ENCODE data around the gene C2. TPM values are rescaled to one million over a fixed set of nuclear protein-coding genes. Genes with fewer than 3 reads are reported as not detected.

The C2 gene
- total RNA-seq, 1 donor from 2014 or later: 282 TPM

DNA sequence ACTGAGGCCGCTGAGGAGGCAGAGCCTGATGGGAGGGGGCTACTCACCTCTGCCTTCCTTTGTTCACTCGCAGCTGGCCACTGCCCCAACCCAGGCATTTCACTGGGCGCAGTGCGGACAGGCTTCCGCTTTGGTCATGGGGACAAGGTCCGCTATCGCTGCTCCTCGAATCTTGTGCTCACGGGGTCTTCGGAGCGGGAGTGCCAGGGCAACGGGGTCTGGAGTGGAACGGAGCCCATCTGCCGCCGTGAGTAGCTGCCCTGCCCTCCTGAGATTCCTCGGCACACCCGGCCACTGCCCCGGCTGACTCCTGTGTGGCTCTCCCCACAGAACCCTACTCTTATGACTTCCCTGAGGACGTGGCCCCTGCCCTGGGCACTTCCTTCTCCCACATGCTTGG lies 6.0 kb downstream of the C2 start:
- peaks cover 7% of the 10 kb centered on the region for H3K4me1 ChIP-seq
- no peak for DNase-seq
- TF ChIP-seq CTCF (IDR thresholded peaks at IDR 0.05): no peak
- no peak overlapping the region for H3K4me3 ChIP-seq
- intact Hi-C loops (cut with DNase I): no loop called here
- H3K36me3 ChIP-seq: no peaks in the 10 kb centered on the region
- H3K27me3 ChIP-seq: no peaks in the 10 kb centered on the region
- peak; percentile 28 for ATAC-seq
- H3K9me3 ChIP-seq: no peaks in the 10 kb centered on the region
- no peak overlapping the region for H3K27ac ChIP-seq

DNA sequence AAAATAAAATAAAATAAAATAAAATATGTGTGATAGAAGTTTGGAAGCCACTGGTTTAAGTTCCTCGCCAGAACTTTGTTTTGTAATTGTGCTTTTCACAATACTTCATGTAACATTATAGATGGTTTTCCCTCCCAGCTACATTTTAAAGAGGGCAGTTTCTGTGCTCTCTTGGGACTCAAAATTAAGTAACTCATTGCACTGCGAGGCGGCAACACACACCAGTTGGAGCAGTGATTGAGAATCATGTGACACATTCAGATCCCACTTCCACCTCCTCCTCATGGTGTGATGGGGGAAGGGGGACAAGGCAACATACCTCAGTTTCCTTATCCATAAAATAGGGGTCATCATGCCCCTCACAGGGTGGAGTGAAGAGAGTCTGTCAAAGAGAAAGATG lies 7.5 kb downstream of the C2 start:
- Histone ChIP-seq H3K27ac (no peak overlapping the region), H3K9me3 (no peaks in the 10 kb centered on the region), H3K4me1 (no peaks in the 10 kb centered on the region), H3K36me3 (peaks cover 5% of the 10 kb centered on the region), H3K27me3 (no peaks in the 10 kb centered on the region), H3K4me3 (no peak overlapping the region)
- no peak for TF ChIP-seq CTCF (IDR thresholded peaks at IDR 0.05)
- intact Hi-C loops (cut with DNase I): no loop called here
- DNase-seq: no peak
- ATAC-seq: no peak

DNA sequence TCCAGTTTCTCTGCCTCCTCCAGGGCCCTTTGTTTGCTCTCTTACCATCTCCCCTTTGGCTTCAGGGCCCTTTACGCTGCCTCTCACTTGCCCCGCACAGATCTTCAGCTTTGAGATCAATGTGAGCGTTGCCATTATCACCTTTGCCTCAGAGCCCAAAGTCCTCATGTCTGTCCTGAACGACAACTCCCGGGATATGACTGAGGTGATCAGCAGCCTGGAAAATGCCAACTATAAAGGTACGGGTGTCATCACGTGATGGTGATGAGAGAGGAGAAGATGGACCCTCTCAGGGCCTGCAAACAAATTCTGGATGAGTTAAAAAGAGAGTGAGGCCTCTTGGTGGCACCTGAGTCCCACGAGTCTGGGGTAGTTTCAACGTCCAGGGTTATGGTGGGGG lies 8.3 kb downstream of the C2 start:
- Histone ChIP-seq H3K27ac (no peak overlapping the region), H3K4me3 (no peak overlapping the region), H3K4me1 (no peaks in the 10 kb centered on the region), H3K9me3 (no peaks in the 10 kb centered on the region), H3K27me3 (no peaks in the 10 kb centered on the region), H3K36me3 (peaks cover 12% of the 10 kb centered on the region)
- no peak for TF ChIP-seq CTCF (IDR thresholded peaks at IDR 0.05)
- DNase-seq: no peak
- intact Hi-C loops (cut with DNase I): no loop called here
- ATAC-seq: no peak

DNA sequence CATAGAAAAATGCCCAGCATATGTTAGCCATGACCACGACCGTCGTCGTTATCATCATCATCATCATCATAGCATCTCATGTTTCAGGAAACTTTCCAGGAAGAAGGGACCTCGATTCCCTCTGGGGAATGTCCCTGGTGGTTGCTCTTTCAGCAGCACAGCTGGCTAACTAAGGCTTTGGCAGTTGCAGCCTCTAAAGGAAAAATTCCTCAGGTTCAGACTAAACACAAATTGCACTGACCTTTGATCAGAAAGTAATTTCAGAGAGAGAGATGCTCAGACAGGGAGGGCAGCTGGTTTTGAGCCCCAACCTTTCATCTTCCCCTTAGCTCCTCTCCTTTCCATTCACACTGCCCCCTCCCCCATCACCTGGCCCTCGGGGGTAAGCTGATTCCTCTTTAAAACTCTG lies 12.7 kb downstream of the C2 start:
- ATAC-seq (no peak), DNase-seq (no peak)
- peaks cover 5% of the 10 kb centered on the region for H3K4me1 ChIP-seq
- peaks cover 19% of the 10 kb centered on the region for H3K36me3 ChIP-seq
- H3K27me3 ChIP-seq: no peaks in the 10 kb centered on the region
- no peak overlapping the region for H3K4me3 ChIP-seq
- no peak overlapping the region for H3K27ac ChIP-seq
- intact Hi-C loops (cut with DNase I): no loop called here
- no peak for TF ChIP-seq CTCF (IDR thresholded peaks at IDR 0.05)
- no peaks in the 10 kb centered on the region for H3K9me3 ChIP-seq

DNA sequence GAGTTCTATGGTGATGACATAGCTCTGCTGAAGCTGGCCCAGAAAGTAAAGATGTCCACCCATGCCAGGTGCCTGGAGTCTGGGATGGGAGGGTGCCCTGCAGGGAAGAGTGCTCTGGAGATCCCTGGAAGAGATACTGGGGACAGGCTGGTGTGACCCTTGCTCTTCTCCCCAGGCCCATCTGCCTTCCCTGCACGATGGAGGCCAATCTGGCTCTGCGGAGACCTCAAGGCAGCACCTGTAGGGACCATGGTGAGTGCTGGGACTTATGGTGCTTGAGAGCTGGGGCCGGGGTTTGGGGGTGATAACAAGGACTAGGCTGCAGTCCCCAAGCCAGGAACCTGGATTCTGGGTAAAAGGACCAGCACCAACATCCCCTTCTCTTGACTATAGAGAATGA lies 16.2 kb downstream of the C2 start:
- TF ChIP-seq CTCF (IDR thresholded peaks at IDR 0.05): no peak
- intact Hi-C loops (cut with DNase I): no loop called here
- H3K4me3 ChIP-seq: no peak overlapping the region

GRCh38 chr6:31945154-31945506 lies 17.6 kb downstream of the C2 start:
- Histone ChIP-seq H3K9me3 (no peaks in the 10 kb centered on the region), H3K4me1 (peaks cover 14% of the 10 kb centered on the region), H3K27ac (peak overlapping the region; percentile 84), H3K4me3 (peak overlapping the region; percentile 23), H3K36me3 (peaks cover 13% of the 10 kb centered on the region), H3K27me3 (no peaks in the 10 kb centered on the region)
- no peak for ATAC-seq
- intact Hi-C loops (cut with DNase I): no loop called here
- DNase-seq: no peak
- TF ChIP-seq CTCF (IDR thresholded peaks at IDR 0.05): no peak

More for the DNA sequence above, 16.2 kb downstream of the C2 start:
- H3K9me3 ChIP-seq: no peaks in the 10 kb centered on the region
- no peak overlapping the region for H3K27ac ChIP-seq
- no peaks in the 10 kb centered on the region for H3K27me3 ChIP-seq
- H3K4me1 ChIP-seq: peaks cover 14% of the 10 kb centered on the region
- no peak for DNase-seq
- ATAC-seq: no peak
- H3K36me3 ChIP-seq: peaks cover 19% of the 10 kb centered on the region
